Stimulated activated CD4-positive, alpha-beta T cell treated with anti-CD3 and anti-CD28 coated beads, Interleukin-12 subunit alpha, Interleukin-12 subunit beta, amount 100 ng/mL, for 4 hours (primary cell): ENCODE data around the gene ACIN1.
"Not testable (repeated sequence)": the region's sequence is repeated elsewhere in the genome, so short reads cannot be mapped to it uniquely, and the experiment has no call there.

Experiments
- DNase-seq: peaks from one replicate; pipeline ENCODE4 v3.0.0-alpha.2; 2020

Gene ACIN1

GRCh38 chr14:23035303-23036144, 59.4 kb downstream of the ACIN1 start:
- DNase-seq = no peak

DNA sequence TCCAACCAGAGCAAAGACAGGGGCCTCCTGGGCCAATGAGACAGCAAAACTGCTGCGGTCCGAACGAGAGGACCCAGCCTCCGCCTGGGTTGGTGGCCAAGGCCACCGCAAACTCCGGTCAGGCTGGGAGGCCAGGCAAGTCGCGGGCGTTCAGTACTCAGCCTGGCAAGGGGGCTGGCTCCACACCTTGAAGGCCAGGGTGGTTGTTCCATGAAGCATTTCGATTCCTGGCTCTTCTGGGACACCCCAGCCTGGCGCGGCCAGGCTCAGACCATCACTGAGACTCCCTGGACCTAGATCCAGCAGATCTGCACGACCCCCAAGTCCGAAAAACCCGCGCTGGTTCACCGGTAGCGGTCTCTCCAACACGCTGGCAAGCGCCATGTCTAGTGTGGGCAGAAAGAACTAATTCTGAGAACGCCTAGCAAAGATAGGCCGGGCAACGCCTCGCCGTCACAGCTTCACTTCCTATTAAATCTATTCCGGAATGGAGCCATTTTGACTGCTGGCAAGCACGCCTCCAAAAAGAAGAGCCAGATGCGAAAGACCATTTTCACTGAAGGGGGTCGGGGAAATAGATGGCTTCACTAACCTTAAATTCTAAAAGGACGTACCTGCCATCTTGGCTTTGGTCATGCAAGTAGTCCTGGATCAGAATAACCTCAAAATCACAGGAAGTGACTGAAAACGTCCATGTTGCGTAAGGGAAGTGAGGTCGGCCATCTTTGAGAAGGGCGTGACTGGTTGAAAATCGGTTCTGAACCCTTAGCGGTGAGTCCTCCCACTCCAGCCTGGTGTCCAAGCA, 60.2 kb downstream of the ACIN1 start, which contains the start of gene PSMB5:
Gene PSMB5, minus strand, starts transcription at position 403 of the 805 bp plus-strand sequence. Its CDS starts 19 bp downstream, at position 384.
- peak; percentile 75 for DNase-seq

GRCh38 chr14:23033801-23034497, 61.0 kb downstream of the ACIN1 start:
- no peak for DNase-seq

DNA sequence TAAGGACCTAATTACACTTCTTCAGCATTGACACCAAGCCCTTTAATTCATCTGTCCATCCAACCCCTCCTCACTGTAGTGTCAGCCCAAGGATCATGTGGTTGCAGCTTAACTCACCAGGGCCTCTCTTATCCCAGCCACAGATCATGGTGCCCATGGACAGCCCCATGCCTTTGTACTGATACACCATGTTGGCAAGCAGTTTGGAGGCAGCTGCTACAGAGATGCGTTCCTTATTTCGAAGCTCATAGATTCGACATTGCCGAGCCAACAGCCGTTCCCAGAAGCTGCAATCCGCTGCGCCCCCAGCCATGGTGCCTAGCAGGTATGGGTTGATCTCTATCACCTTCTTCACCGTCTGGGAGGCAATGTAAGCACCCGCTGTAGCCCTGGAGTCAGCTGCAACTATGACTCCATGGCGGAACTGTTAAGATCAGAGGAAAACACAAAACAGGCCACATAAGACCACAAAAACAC, 61.6 kb downstream of the ACIN1 start:
- no peak for DNase-seq

DNA sequence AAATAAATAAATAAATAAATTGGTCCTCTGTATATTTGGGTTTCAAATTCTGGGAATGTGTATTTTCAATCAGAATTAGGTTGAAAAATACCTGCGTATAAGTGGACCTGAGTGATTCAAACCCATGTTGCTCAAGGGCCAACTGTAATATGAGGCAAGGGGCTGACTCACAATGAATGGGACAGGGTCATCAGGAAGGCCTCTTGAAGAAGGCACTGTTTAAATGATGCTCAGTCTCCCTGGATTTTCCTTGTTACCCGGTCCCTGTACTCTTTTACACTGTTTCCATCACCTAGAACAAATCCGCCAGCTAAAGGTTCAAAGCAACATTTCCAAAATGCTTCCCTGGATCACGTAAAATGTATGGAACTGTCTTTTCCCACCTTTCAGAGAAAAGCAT, 64.0 kb downstream of the ACIN1 start:
- no peak for DNase-seq

GRCh38 chr14:23028799-23029198, 66.1 kb downstream of the ACIN1 start:
- no peak for DNase-seq

DNA sequence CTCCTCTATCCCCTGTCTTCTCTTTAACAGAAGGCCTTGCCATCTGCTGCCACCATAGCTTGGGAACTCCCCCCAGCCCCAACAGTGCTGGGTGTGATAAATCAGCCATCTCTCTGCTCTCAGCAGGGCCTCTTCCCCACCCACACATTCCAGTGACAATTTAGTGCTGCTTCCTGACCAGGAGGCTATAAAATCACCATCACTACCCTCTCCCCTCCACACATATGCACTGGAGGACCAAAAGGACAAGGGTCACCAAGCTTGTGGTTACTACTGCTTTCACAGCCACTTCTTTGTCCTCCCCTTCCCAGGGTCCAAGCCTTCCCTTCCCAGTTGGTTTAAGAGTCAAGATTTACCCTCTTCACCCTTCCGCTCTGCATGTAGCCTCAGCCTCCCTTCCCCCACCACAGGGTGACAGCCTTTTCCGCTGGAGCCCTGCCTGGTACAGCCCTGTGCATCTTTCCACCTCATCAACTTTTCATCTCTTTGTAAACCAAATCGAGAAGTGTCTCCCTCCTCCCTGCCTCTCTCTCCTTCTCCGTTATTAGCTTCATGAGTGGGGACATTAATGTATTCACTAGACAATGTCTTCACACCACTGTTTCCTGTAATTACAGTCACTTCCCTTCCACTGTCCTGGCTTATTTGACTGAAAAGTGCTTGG, 69.7 kb downstream of the ACIN1 start:
- no peak for DNase-seq

DNA sequence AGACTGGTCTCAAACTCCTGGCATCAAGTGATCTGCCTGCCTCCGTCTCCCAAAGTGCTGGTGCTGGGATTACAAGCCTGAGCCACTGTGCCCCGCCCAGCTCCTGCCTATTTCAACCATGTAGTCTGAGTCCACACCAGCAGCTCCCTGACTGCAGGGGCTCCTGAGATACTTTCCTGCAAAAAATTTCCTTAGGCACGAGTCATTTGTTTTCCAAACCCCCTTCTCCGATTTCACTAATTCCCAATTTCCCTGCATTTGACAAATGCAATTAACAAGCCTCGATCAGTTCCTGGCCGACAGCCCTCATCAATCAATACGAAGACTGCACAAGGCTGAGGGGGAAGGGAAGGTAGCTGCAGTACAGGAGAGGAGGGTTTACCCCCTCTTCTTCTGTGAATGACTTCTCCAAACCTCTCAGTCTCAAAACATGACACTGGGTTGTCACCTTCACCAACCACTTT, 70.3 kb downstream of the ACIN1 start:
- DNase-seq = no peak

- DNase-seq = no peak
These were observed 71.2 kb downstream of the ACIN1 start for GRCh38 chr14:23023795-23024152.

GRCh38 chr14:23023022-23023794, 71.7 kb downstream of the ACIN1 start:
- DNase-seq = no peak

DNA sequence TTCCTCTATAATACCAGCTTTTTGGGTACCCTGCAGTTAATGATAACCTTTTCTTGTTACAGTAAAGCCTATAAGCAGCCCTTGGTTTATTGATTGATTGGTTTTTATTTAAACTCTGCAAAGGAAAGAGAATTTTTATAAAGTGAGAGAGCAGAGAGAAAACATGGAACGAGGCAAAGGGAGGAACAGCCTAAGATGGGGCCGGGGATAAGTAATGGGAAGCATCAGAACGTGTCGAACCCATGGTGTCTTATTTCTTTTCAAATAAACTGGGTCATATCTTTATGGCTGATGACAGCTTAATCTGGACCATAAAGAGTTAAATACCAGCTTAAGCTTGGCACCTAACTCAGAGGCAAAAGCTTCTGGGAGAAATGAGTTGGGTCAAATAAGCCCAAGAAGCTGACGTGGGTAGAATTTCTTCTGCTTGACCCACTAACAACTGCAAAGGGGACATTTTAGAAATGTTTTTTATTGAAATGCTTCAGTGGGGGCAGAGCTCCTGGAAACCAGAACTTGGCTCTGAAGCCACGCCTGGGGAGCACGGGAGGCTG, 73.0 kb downstream of the ACIN1 start:
- no peak for DNase-seq

GRCh38 chr14:23021434-23021833, 73.5 kb downstream of the ACIN1 start:
- no peak for DNase-seq

DNA sequence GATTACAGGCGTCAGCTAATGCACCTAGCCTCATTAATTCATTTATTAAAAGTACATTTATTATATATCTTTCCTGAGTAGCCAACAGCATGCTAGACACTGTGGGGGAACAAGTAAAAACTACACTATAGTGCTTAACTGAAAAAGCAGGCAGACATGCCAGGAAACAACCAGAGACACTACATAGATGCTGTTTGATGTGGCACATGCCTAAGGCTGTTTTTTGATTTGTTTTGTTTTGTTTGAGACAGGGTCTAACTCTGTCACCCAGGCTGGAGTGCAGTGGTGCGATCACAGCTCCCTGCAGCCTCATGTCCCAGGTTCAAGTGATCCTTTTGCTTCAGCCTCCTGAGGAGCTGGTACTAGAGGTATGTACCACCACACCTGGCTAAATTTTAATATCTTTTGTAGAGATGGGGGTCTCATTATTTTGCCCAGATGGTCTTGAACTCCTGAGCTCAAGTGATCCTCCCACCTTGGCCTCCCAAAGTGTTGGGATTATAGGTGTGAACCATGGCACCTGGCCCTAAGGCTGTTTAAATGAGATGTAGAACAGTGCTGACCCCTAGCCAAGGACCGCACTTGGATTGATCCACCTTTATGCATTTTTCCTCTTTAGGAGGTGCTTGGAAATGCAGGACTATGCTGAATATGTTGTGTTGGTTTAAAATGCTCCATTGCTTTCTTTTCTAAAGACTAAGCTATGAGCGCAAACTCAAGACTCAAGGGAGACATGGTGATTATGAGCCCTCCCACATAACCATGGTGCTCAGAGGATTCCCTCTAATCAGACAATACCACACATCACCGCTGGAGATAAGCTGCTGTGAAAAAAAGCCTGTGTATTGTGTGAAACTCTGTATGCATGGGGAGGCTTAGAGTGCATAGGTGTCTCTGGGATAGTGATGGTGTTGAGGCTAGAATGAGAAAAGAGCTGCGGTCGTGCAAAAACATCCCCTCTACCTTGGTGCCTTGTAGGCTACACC, 74.5 kb downstream of the ACIN1 start:
- no peak for DNase-seq

- DNase-seq = no peak
These were observed 76.8 kb downstream of the ACIN1 start for GRCh38 chr14:23018107-23018506.

GRCh38 chr14:23017091-23017490, 77.8 kb downstream of the ACIN1 start:
- no peak for DNase-seq

GRCh38 chr14:23015618-23016017, 79.3 kb downstream of the ACIN1 start:
- DNase-seq = no peak

DNA sequence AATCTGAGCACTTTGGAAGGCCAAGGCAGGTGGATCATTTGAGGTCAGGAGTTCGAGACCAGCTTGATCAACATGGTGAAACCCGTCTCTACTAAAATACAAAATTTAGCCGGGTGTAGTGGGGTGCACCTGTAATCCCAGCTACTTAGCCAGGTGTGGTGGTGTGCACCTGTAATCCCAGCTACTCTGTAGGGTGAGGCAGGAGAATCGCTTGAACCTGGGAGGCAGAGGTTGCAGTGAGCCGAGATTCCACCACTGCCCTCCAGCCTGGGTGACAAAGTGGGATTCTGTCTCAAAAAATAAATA, 81.2 kb downstream of the ACIN1 start:
- not testable (repeated sequence) for DNase-seq

GRCh38 chr14:23013054-23013748, 81.7 kb downstream of the ACIN1 start:
- DNase-seq = no peak

DNA sequence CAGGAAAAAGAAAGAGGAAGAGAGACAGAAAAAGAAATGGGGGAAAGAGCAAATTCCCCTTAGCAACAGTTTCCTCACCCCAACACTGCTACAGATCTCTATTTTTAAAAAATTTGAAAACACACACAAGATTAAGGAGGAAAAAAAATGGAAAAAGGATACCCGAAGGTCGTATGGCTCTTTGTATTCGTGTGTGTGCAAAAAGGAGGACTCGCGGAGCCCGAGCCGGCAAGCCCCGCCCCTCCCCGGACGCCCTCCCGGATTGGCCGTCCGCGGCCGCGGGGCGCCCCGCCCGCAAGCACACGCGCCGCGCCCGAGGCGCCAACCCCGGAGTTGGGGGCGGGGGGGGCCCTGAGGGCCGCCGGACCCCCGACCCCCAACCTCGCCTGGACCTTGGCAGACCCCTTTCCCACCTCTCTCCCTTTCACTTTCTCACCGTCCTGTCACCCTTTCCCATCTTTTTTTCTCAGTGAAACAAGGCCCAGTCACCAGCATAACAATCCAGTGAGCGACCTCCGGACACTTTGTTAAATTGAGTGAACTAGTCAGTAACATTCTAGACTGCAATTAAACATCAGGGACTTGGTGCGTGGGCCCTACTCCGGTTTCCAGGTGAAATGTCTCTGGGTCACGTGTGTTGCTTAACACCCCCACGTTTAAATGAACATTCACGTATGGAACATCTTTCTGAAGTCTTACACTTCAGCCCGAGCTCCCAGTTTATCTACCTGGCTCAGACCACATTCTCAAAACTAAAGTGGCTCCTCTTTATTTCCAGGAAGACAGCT, 84.8 kb downstream of the ACIN1 start, which contains the start of gene C14orf93:
Gene C14orf93, minus strand, starts transcription at position 205 of the 788 bp plus-strand sequence. CDS start 11,120 bp downstream, outside the sequence.
- DNase-seq = peak; percentile 82
